Measurements from ENCODE around the gene MZF1.

DNA sequence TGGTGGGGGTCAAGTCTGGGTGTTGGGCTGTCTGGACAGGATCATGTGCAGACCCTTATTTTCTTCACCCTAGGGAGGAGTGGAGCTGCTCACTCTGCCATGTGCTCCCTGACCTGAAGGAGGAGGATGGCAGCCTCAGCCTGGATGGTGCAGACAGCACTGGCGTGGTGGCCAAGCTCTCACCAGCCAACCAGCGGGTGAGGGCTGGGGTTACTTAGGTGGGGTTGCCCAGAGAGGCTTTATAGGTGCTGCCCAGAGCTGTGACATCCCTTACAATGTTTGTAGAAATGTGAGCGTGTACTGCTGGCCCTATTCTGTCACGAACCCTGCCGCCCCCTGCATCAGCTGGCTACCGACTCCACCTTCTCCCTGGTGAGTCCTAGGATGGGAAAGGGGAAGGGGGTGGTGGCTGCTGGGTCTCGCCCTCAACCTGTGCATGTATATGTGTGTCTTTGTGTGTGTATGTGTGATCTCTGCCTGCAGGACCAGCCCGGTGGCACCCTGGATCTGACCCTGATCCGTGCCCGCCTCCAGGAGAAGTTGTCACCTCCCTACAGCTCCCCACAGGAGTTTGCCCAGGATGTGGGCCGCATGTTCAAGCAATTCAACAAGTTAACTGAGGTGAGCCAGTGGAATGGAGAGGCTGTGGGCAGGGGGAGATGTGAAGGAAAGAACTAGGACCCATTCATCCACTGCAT is 23.3 kb downstream of the MZF1 start:
- TF ChIP-seq, protein P1, sequence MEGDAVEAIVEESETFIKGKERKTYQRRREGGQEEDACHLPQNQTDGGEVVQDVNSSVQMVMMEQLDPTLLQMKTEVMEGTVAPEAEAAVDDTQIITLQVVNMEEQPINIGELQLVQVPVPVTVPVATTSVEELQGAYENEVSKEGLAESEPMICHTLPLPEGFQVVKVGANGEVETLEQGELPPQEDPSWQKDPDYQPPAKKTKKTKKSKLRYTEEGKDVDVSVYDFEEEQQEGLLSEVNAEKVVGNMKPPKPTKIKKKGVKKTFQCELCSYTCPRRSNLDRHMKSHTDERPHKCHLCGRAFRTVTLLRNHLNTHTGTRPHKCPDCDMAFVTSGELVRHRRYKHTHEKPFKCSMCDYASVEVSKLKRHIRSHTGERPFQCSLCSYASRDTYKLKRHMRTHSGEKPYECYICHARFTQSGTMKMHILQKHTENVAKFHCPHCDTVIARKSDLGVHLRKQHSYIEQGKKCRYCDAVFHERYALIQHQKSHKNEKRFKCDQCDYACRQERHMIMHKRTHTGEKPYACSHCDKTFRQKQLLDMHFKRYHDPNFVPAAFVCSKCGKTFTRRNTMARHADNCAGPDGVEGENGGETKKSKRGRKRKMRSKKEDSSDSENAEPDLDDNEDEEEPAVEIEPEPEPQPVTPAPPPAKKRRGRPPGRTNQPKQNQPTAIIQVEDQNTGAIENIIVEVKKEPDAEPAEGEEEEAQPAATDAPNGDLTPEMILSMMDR (optimal IDR thresholded peaks at IDR 0.05 in 1 of 3, IDR thresholded peaks at IDR 0.05 in 1 of 3, conservative IDR thresholded peaks at IDR 0.05 in 1 of 3; ENCODE audit: extremely low read depth in 1 of 3, insufficient read depth in 2 of 3, low read length in 3 of 3), result no peak
- no peak for TF ChIP-seq EZH2 (IDR thresholded peaks at IDR 0.05; ENCODE audit: low read length)

Data from keratinocyte (primary cell).